Colonic mucosa (tissue), 4 donors: ENCODE results near the gene CHRNB1. TPM values are rescaled to one million over a fixed set of nuclear protein-coding genes. Genes with fewer than 3 reads are reported as not detected.

Experiments
- DNase-seq: peaks from one replicate; pipeline ENCODE4 v3.0.0-alpha.2; 2020
- H3K27ac ChIP-seq: fragments of 200-600 bp; one replicate; pipeline ENCODE4 v1.8.0; 2021
- H3K27me3 ChIP-seq: fragments of 200-600 bp; one replicate; pipeline ENCODE4 v1.8.0; 2021
- H3K36me3 ChIP-seq: fragments of 200-600 bp; one replicate; pipeline ENCODE4 v1.8.0; 2021
- H3K4me1 ChIP-seq: fragments of 200-600 bp; one replicate; pipeline ENCODE4 v1.8.0; 2021; ENCODE audit warnings: mild to moderate bottlenecking
- H3K4me3 ChIP-seq: fragments of 200-600 bp; one replicate; pipeline ENCODE4 v1.8.0; 2021
- H3K9ac ChIP-seq, 2 donors: one replicate each; pipeline ENCODE4 v1.7.0; 2013; ENCODE audit warnings: control low read depth in 2 of 2, low read depth in 2 of 2, low read length in 2 of 2
- H3K9me3 ChIP-seq: fragments of 200-600 bp; one replicate; pipeline ENCODE4 v1.8.0; 2021
- CTCF ChIP-seq: fragments of 200-600 bp; IDR thresholded peaks from one replicate; pipeline ENCODE4 v1.8.0; 2022; ENCODE audit warnings: antibody characterized with exemption, mild to moderate bottlenecking
- intact Hi-C: fragments of 100-400 bp; cut with DNase I; formaldehyde crosslinking; loops from one replicate; pipeline ENCODE4 v1.14.1; 2022
- total RNA-seq, 2 donors: library from RNA; stranded (reverse); fragmentation: NEBNext Ultra II Directional in 1 of 2; extraction: Animal tissue kit (Norgen Biotek cat#: 25700) in 1 of 2; gene quantifications; one replicate each; pipeline ENCODE4 v1.2.1, GENCODE V29; 2021
- donor health status: healthy.
- donor health status: DM: no; HTN: no; CAD: no.
- donor health status: DM: no; HTN: no; CAD: no.

The CHRNB1 gene
- total RNA-seq, 2 donors from 2014 or later: 4.3 to 6.1 TPM

- no peak for TF ChIP-seq CTCF
- intact Hi-C loops: no loop called here
- H3K36me3 ChIP-seq: no peaks in the 10 kb centered on the region
- DNase-seq: no peak
- H3K9ac ChIP-seq: no peak overlapping the region
- no peak overlapping the region for H3K27ac ChIP-seq
- no peak overlapping the region for H3K4me3 ChIP-seq
- H3K4me1 ChIP-seq: no peaks in the 10 kb centered on the region
- no peaks in the 10 kb centered on the region for H3K27me3 ChIP-seq
- no peaks in the 10 kb centered on the region for H3K9me3 ChIP-seq
Observed at GRCh38 chr17:7417056-7417655, 27.7 kb upstream of the CHRNB1 start.

GRCh38 chr17:7418472-7419152, 26.2 kb upstream of the CHRNB1 start:
- Histone ChIP-seq H3K9me3 (no peaks in the 10 kb centered on the region), H3K27ac (no peak overlapping the region), H3K4me1 (no peaks in the 10 kb centered on the region), H3K36me3 (no peaks in the 10 kb centered on the region), H3K4me3 (no peak overlapping the region), H3K9ac (no peak overlapping the region), H3K27me3 (no peaks in the 10 kb centered on the region)
- no peak for DNase-seq
- TF ChIP-seq CTCF: no peak
- intact Hi-C loops: no loop called here

- H3K4me3 ChIP-seq: no peak within 1 kb of the TSS
- intact Hi-C loops: no loop called here
- no peak for DNase-seq
- H3K9me3 ChIP-seq: no peaks in the 10 kb centered on the region
- H3K9ac ChIP-seq: no peak within 1 kb of the TSS
- no peaks in the 10 kb centered on the region for H3K4me1 ChIP-seq
- no peaks in the 10 kb centered on the region for H3K36me3 ChIP-seq
- H3K27ac ChIP-seq: no peak within 1 kb of the TSS
- no peak for TF ChIP-seq CTCF
- no peaks in the 10 kb centered on the region for H3K27me3 ChIP-seq
Observed at GRCh38 chr17:7419819-7420610, 24.8 kb upstream of the CHRNB1 start, which contains the start of gene SPEM1. Gene SPEM1, plus strand, starts transcription at chr17:7420324. Its CDS starts 61 bp downstream, at chr17:7420385.

GRCh38 chr17:7421186-7421585, 23.7 kb upstream of the CHRNB1 start:
- no peak overlapping the region for H3K9ac ChIP-seq
- intact Hi-C loops: no loop called here
- no peaks in the 10 kb centered on the region for H3K4me1 ChIP-seq
- H3K4me3 ChIP-seq: no peak overlapping the region
- no peak for TF ChIP-seq CTCF
- no peaks in the 10 kb centered on the region for H3K27me3 ChIP-seq
- H3K9me3 ChIP-seq: no peaks in the 10 kb centered on the region
- no peaks in the 10 kb centered on the region for H3K36me3 ChIP-seq
- no peak for DNase-seq
- H3K27ac ChIP-seq: no peak overlapping the region

GRCh38 chr17:7423679-7424078, 21.2 kb upstream of the CHRNB1 start:
- H3K4me3 ChIP-seq: no peak overlapping the region
- H3K9me3 ChIP-seq: no peaks in the 10 kb centered on the region
- intact Hi-C loops: no loop called here
- H3K4me1 ChIP-seq: no peaks in the 10 kb centered on the region
- H3K27ac ChIP-seq: no peak overlapping the region
- H3K9ac ChIP-seq: no peak overlapping the region
- H3K36me3 ChIP-seq: no peaks in the 10 kb centered on the region
- DNase-seq: no peak
- no peak for TF ChIP-seq CTCF
- H3K27me3 ChIP-seq: no peaks in the 10 kb centered on the region
